Measurements from ENCODE around the gene TMA7. TPM values are rescaled to one million over a fixed set of nuclear protein-coding genes. Genes with fewer than 3 reads are reported as not detected.

The TMA7 gene
- total and polyA plus RNA-seq, 10 of the 15 experiments (the other 5 are each of a cell fraction or from before 2014, with no cell fraction given) = 319 to 1,760 (median 752) TPM

GRCh38 chr3:48407542-48408099, 32.4 kb upstream of the TMA7 start:
- FAIRE-seq = no peak
- no peak overlapping the region for H3K4me3 ChIP-seq
- CTCF ChIA-PET = interaction anchor here (0.6 to 22.0 kb wide), 7 partner anchors 9 to 328 kb away, joined by 3 to 757 read pairs (median 3); partner anchors contain the start of genes CCDC51 and TMA7
- WGBS (ENCODE audit: insufficient coverage, insufficient replicate concordance, low lambda C conversion rate, missing lambda C conversion rate) = 65% methylated on average over 8 of the region's 8 CpGs
- H3K9me3 ChIP-seq (replicated peaks; ENCODE audit: control insufficient read depth, insufficient read depth, low read length) = no peaks in the 10 kb centered on the region
- RAD21 ChIA-PET (ENCODE audit: unreplicated experiment) = interaction anchor here (1.1 to 1.5 kb wide), 2 partner anchors 28 to 228 kb away, joined by 3 to 10 read pairs; partner anchors contain the start of gene SLC26A6
- H3K27me3 ChIP-seq (replicated peaks in 1 of 2; ENCODE audit: control insufficient read depth in 2 of 2, insufficient read depth in 2 of 2, low read length in 1 of 2) = no peaks in the 10 kb centered on the region
- DNase-seq (ENCODE audit: low read depth, low spot score) = no peak
- H3K4me2 ChIP-seq (ENCODE audit: control insufficient read depth, insufficient read depth) = no peak overlapping the region
- H2AFZ ChIP-seq (ENCODE audit: control insufficient read depth, low read depth, low read length) = no peak overlapping the region
- H3K4me1 ChIP-seq (ENCODE audit: control insufficient read depth, insufficient read depth, low read length) = no peaks in the 10 kb centered on the region
- SMC1A ChIA-PET (ENCODE audit: uncharacterized antibody, unreplicated experiment) = interaction anchor here (0.6 to 2.4 kb wide), 4 partner anchors 24 to 1724 kb away, joined by 3 to 15 read pairs (median 4); no protein-coding TSS in a partner anchor
- BruUV-seq (replicated peaks) = no TSS peak
- no peaks in the 10 kb centered on the region for H3K79me2 ChIP-seq (ENCODE audit: control insufficient read depth, insufficient read depth, low read length)
- intact Hi-C loops (cut with micrococcal nuclease; ENCODE audit: unreplicated experiment) = no loop called here
- ATAC-seq = no peak
- POLR2A ChIA-PET = interaction anchor here (0.6 kb wide), 1 partner anchor 34 kb away, joined by 5 read pairs; no protein-coding TSS in a partner anchor
- H4K20me1 ChIP-seq (ENCODE audit: control insufficient read depth, insufficient read depth) = no peaks in the 10 kb centered on the region
- no peaks in the 10 kb centered on the region for H3K36me3 ChIP-seq (ENCODE audit: control insufficient read depth in 2 of 2, insufficient read depth in 2 of 2, low read length in 1 of 2)
- in situ Hi-C loops (cut with MboI) = no loop called here
- H3K9ac ChIP-seq (ENCODE audit: control insufficient read depth, insufficient read depth, low read length) = no peak overlapping the region
- H3K27ac ChIP-seq (ENCODE audit: control insufficient read depth, insufficient read depth) = no peak overlapping the region
- no peak for TF ChIP-seq NR2C1 (IDR thresholded peaks at IDR 0.05)
- TF ChIP-seq SMC3 (IDR thresholded peaks at IDR 0.05; ENCODE audit: borderline replicate concordance, low read length) = no peak
- no peak for TF ChIP-seq MEF2B (IDR thresholded peaks at IDR 0.05; ENCODE audit: partially characterized antibody, poor library complexity, severe bottlenecking)
- TF ChIP-seq TCF7 (IDR thresholded peaks at IDR 0.05; ENCODE audit: borderline replicate concordance) = no peak
- TF ChIP-seq ZZZ3 (IDR thresholded peaks at IDR 0.05; ENCODE audit: control insufficient read depth, insufficient read length, low read depth) = no peak
- no peak for TF ChIP-seq IKZF2 (IDR thresholded peaks at IDR 0.05)
- no peak for TF ChIP-seq SIN3A (IDR thresholded peaks at IDR 0.05; ENCODE audit: low read depth, low read length)
- TF ChIP-seq BCLAF1 (IDR thresholded peaks at IDR 0.05) = no peak
- no peak for TF ChIP-seq ZBTB11 (CRISPR knock-in tag; IDR thresholded peaks at IDR 0.05)
- TF ChIP-seq BACH1 (IDR thresholded peaks at IDR 0.05; ENCODE audit: borderline replicate concordance) = no peak
- TF ChIP-seq PRDM15 (CRISPR knock-in tag; IDR thresholded peaks at IDR 0.05) = no peak
- TF ChIP-seq IKZF1 (conservative IDR thresholded peaks at IDR 0.05) = no peak
- no peak for TF ChIP-seq CHD2 (IDR thresholded peaks at IDR 0.05; ENCODE audit: borderline replicate concordance, low read depth, low read length)

Measured in GM12878 (cell line).